Fibroblast of lung (primary cell): Measurements from ENCODE around the gene CACNA1E. TPM values are rescaled to one million over a fixed set of nuclear protein-coding genes. Genes with fewer than 3 reads are reported as not detected.

ENCODE experiments used
- DNase-seq, 2 donors: peaks; one replicate each; pipeline versions ENCODE4 v3.0.0 to v3.0.0-alpha.2; 2010; ENCODE audit warnings: low read depth in 2 of 2
- H2AFZ ChIP-seq: 2 replicates; pipeline ENCODE4 v1.5.1; 2012; ENCODE audit warnings: low read length, control low read depth, inconsistent platforms
- H3K27ac ChIP-seq: 2 replicates; pipeline ENCODE4 v1.5.1; 2011; ENCODE audit warnings: low read length, control low read depth; ENCODE audit not compliant: insufficient read depth
- H3K27me3 ChIP-seq: 2 replicates; pipeline ENCODE4 v1.5.1; 2011; ENCODE audit warnings: mild to moderate bottlenecking, low read length; ENCODE audit not compliant: control insufficient read depth, insufficient read depth
- H3K36me3 ChIP-seq: 2 replicates; pipeline ENCODE4 v1.5.1; 2011; ENCODE audit warnings: low read length; ENCODE audit not compliant: control insufficient read depth, insufficient read depth
- H3K4me1 ChIP-seq: 2 replicates; pipeline ENCODE4 v1.5.1; 2011; ENCODE audit warnings: low read length; ENCODE audit not compliant: control insufficient read depth, insufficient read depth; ENCODE audit errors: extremely low read depth
- H3K4me2 ChIP-seq: 2 replicates; pipeline ENCODE4 v1.5.1; 2011; ENCODE audit warnings: low read length, control low read depth; ENCODE audit not compliant: insufficient read depth; ENCODE audit errors: extremely low read depth
- H3K4me3 ChIP-seq, 4 experiments: fragments of 200-600 bp in 1 of 4; sonication (generic) in 1 of 4; replicated peaks in 1 of 4; 2 replicates each; pipeline ENCODE4 v1.5.1; 2011 to 2016; ENCODE audit warnings: low read length in 4 of 4, low read depth in 3 of 4, mild to moderate bottlenecking in 3 of 4, control low read depth in 2 of 4, inconsistent platforms in 1 of 4, mixed read lengths in 1 of 4; ENCODE audit not compliant: insufficient read depth in 1 of 4; ENCODE audit errors: control extremely low read depth in 1 of 4
- H3K79me2 ChIP-seq: 2 replicates; pipeline ENCODE4 v1.5.1; 2012; ENCODE audit warnings: mild to moderate bottlenecking, low read length, inconsistent platforms; ENCODE audit not compliant: control insufficient read depth, insufficient read depth
- H3K9ac ChIP-seq: 2 replicates; pipeline ENCODE4 v1.5.1; 2011; ENCODE audit warnings: mild to moderate bottlenecking, low read length, control low read depth; ENCODE audit not compliant: insufficient read depth
- H3K9me3 ChIP-seq: 2 replicates; pipeline ENCODE4 v1.5.1; 2012; ENCODE audit warnings: low read depth, low read length; ENCODE audit not compliant: control insufficient read depth, insufficient read depth
- H4K20me1 ChIP-seq: 2 replicates; pipeline ENCODE4 v1.5.1; 2011; ENCODE audit warnings: low read length; ENCODE audit not compliant: control insufficient read depth, insufficient read depth; ENCODE audit errors: extremely low read depth
- EZH2 ChIP-seq: IDR thresholded peaks from 2 replicates; pipeline ENCODE4 v1.5.1; 2012; ENCODE audit warnings: low read length, control low read depth, mild to moderate bottlenecking; ENCODE audit errors: missing control alignments
- polyA plus RNA-seq, 2 donors: library from polyadenylated mRNA; depleted of rRNA in 1 of 2; stranded (reverse) in 1 of 2; unstranded in 1 of 2; fragments of >200 nt; gene quantifications; 2 replicates each; pipeline ENCODE4 v1.2.1, GENCODE V29; 2011 to 2012; ENCODE audit warnings: missing spikeins in 1 of 2
- total RNA-seq: library from RNA; depleted of rRNA; stranded (reverse); fragments of >200 nt; gene quantifications from 2 replicates; pipeline ENCODE4 v1.2.1, GENCODE V29; 2014
- TF ChIP-seq, protein P1 (sequence below), 2 donors: IDR thresholded peaks in 1 of 2; conservative IDR thresholded peaks in 1 of 2; 1 replicate in 1 of 2; 2 replicates in 1 of 2; pipeline ENCODE4 v1.5.1; 2011 to 2012; ENCODE audit warnings: low read length in 2 of 2, control low read depth in 1 of 2, inconsistent platforms in 1 of 2, low read depth in 1 of 2, mild to moderate bottlenecking in 1 of 2

Gene CACNA1E
- total and polyA plus RNA-seq, 2 donors (not counting 1 experiment from before 2014, with no cell fraction given) = 0.01 TPM; not detected in 1

- Histone ChIP-seq H3K36me3 (no peaks in the 10 kb centered on the region), H3K4me2 (no peak overlapping the region), H3K4me3 (no peak overlapping the region), H3K9me3 (no peaks in the 10 kb centered on the region), H3K27me3 (no peaks in the 10 kb centered on the region), H3K9ac (no peak overlapping the region), H3K27ac (no peak overlapping the region), H3K4me1 (no peaks in the 10 kb centered on the region), H3K79me2 (no peaks in the 10 kb centered on the region), H2AFZ (no peak overlapping the region), H4K20me1 (no peaks in the 10 kb centered on the region)
- TF ChIP-seq, protein P1, sequence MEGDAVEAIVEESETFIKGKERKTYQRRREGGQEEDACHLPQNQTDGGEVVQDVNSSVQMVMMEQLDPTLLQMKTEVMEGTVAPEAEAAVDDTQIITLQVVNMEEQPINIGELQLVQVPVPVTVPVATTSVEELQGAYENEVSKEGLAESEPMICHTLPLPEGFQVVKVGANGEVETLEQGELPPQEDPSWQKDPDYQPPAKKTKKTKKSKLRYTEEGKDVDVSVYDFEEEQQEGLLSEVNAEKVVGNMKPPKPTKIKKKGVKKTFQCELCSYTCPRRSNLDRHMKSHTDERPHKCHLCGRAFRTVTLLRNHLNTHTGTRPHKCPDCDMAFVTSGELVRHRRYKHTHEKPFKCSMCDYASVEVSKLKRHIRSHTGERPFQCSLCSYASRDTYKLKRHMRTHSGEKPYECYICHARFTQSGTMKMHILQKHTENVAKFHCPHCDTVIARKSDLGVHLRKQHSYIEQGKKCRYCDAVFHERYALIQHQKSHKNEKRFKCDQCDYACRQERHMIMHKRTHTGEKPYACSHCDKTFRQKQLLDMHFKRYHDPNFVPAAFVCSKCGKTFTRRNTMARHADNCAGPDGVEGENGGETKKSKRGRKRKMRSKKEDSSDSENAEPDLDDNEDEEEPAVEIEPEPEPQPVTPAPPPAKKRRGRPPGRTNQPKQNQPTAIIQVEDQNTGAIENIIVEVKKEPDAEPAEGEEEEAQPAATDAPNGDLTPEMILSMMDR (conservative IDR thresholded peaks at IDR 0.05 in 1 of 2, IDR thresholded peaks at IDR 0.05 in 1 of 2; ENCODE audit: low read depth in 1 of 2, low read length in 2 of 2) = no peak
- no peak for TF ChIP-seq EZH2
- no peak for DNase-seq
These were observed 128.8 kb downstream of the CACNA1E start for GRCh38 chr1:181612100-181612499.

DNA sequence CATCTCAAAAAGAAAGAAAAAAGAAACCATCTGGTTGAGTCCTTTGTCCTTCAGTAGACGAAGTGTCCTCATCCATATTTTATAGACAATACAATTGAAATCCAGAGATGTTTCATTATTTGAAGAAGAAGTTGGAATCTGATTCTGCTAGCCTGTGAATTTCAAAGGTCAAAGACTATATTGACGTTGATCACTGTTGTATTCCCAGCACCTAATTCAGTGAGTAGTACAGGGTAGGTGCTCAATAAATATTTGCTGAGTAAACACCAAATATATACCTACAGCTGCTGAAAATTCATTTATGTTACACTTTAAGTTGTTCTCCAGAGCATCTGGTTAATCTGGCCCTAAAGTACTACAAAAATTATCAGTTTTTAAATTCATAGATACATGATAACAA is 135.2 kb downstream of the CACNA1E start:
- Histone ChIP-seq H3K27ac (no peak overlapping the region), H3K4me2 (no peak overlapping the region), H3K9ac (no peak overlapping the region), H3K36me3 (no peaks in the 10 kb centered on the region), H3K4me3 (no peak overlapping the region), H3K79me2 (no peaks in the 10 kb centered on the region), H2AFZ (no peak overlapping the region), H3K9me3 (no peaks in the 10 kb centered on the region), H3K27me3 (no peaks in the 10 kb centered on the region), H4K20me1 (no peaks in the 10 kb centered on the region), H3K4me1 (no peaks in the 10 kb centered on the region)
- no peak for DNase-seq
- TF ChIP-seq, protein P1 (conservative IDR thresholded peaks at IDR 0.05 in 1 of 2, IDR thresholded peaks at IDR 0.05 in 1 of 2; ENCODE audit: low read depth in 1 of 2, low read length in 2 of 2) = no peak
- no peak for TF ChIP-seq EZH2

DNA sequence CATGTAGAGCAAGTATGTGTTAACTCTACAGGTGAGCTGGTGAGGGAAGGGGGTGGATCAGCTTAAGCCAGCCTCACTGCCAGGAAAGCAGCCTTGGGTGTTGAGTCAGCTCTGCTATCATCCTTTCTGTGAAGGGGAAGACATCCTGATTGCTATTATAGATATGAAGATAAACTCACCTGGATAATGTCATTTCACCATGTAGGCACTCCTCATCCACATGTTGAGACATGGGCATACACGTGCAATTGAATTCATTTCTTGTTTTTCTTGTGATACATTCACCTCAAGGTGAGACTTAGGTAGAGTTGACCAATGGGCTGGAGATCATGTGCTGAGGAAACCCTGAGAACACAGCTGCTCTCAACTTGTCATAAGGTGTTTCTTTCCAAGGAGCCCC is 136.9 kb downstream of the CACNA1E start:
- Histone ChIP-seq H4K20me1 (no peaks in the 10 kb centered on the region), H3K4me2 (no peak overlapping the region), H3K9ac (no peak overlapping the region), H2AFZ (no peak overlapping the region), H3K79me2 (no peaks in the 10 kb centered on the region), H3K9me3 (no peaks in the 10 kb centered on the region), H3K4me1 (no peaks in the 10 kb centered on the region), H3K27ac (no peak overlapping the region), H3K27me3 (no peaks in the 10 kb centered on the region), H3K4me3 (no peak overlapping the region), H3K36me3 (no peaks in the 10 kb centered on the region)
- TF ChIP-seq, protein P1 (conservative IDR thresholded peaks at IDR 0.05 in 1 of 2, IDR thresholded peaks at IDR 0.05 in 1 of 2; ENCODE audit: low read depth in 1 of 2, low read length in 2 of 2) = no peak
- no peak for TF ChIP-seq EZH2
- no peak for DNase-seq
